Ammon's horn (tissue), 1 donor: ENCODE data around the gene AGBL5.

Experiments
- DNase-seq: peaks from one replicate; pipeline ENCODE4 v3.0.0-alpha.2; 2016; ENCODE audit warnings: low spot score

Gene AGBL5

GRCh38 chr2:27078267-27079194 lies 27.1 kb downstream of the AGBL5 start, which contains the start of gene EMILIN1:
Gene EMILIN1 (plus strand): TSS chr2:27078615. CDS start chr2:27079066, 451 bp downstream.
- peak; percentile 74 for DNase-seq

- DNase-seq: no peak
Measured at GRCh38 chr2:27079233-27080139, 28.0 kb downstream of the AGBL5 start.

- DNase-seq: no peak
Measured at GRCh38 chr2:27080140-27080469, 28.6 kb downstream of the AGBL5 start.

- no peak for DNase-seq
Measured at GRCh38 chr2:27080603-27080936, 29.1 kb downstream of the AGBL5 start.

- DNase-seq: no peak
Measured at GRCh38 chr2:27081984-27082772, 30.7 kb downstream of the AGBL5 start.

GRCh38 chr2:27082773-27083409 lies 31.4 kb downstream of the AGBL5 start:
- no peak for DNase-seq

- no peak for DNase-seq
Measured at GRCh38 chr2:27083410-27084296, 32.2 kb downstream of the AGBL5 start.

GRCh38 chr2:27084297-27085061 lies 33.0 kb downstream of the AGBL5 start:
- DNase-seq: no peak

- DNase-seq: no peak
Measured at GRCh38 chr2:27085062-27085672, 33.7 kb downstream of the AGBL5 start.

GRCh38 chr2:27085673-27086089 lies 34.2 kb downstream of the AGBL5 start:
- DNase-seq: peak; percentile 87

GRCh38 chr2:27086090-27086723 lies 34.7 kb downstream of the AGBL5 start:
- peak; percentile 95 for DNase-seq

GRCh38 chr2:27086724-27087593 lies 35.5 kb downstream of the AGBL5 start, which contains the start of gene KHK:
Gene KHK (plus strand): TSS chr2:27086772. CDS start chr2:27087260, 488 bp downstream.
- DNase-seq: no peak

GRCh38 chr2:27087823-27088410 lies 36.4 kb downstream of the AGBL5 start:
- no peak for DNase-seq

GRCh38 chr2:27088634-27089033 lies 37.2 kb downstream of the AGBL5 start:
- DNase-seq: no peak

- no peak for DNase-seq
Measured at GRCh38 chr2:27089111-27089954, 37.9 kb downstream of the AGBL5 start.
